ENCODE results near the gene CDK6. TPM values are rescaled to one million over a fixed set of nuclear protein-coding genes. Genes with fewer than 3 reads are reported as not detected.

The CDK6 gene
- total and polyA plus RNA-seq, 10 of the 15 experiments (the other 5 are each of a cell fraction or from before 2014, with no cell fraction given) = 8.0 to 118 (median 45.8) TPM

DNA sequence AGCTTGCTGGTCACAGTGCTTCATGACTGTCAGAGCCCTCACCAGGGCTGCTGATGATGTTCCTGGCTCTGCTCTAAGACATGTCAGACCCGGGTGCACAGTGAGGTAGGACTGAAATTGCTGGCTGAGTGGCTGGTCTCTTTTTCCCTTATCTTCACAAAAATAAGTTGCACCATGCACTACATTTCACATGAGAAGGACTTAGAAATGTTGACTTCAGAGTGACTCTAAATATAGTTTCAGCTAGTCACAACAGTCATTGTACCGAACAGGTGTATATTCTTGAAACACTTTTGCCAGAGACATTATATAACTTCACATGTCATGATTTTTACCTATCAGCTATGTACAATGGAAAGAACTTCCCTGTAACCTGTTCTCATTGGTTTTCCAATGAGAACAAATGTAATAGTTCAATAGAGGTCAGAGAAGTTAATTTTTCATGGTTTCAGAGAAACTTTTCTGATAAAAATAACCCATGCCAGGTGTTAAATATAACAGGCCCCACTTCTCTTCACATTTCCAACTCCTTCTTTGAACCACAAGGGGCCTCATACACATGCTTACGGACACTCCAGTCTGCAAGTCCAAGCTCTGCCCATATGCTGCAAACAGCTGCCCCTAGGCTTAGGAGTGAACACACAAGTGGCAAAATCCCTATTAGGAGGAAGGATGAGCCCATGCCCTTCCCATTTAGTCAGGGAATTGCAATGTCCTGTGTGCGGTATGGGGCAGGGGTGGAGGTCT, 115.6 kb downstream of the CDK6 start (continued):
- no peak for TF ChIP-seq RAD51 (IDR thresholded peaks at IDR 0.05)
- TF ChIP-seq CHD1 (IDR thresholded peaks at IDR 0.05; ENCODE audit: low read depth, low read length) = no peak
- TF ChIP-seq MYC (IDR thresholded peaks at IDR 0.05; ENCODE audit: insufficient read depth, insufficient read length, insufficient replicate concordance, low read length, severe bottlenecking) = no peak
- TF ChIP-seq, protein P1, sequence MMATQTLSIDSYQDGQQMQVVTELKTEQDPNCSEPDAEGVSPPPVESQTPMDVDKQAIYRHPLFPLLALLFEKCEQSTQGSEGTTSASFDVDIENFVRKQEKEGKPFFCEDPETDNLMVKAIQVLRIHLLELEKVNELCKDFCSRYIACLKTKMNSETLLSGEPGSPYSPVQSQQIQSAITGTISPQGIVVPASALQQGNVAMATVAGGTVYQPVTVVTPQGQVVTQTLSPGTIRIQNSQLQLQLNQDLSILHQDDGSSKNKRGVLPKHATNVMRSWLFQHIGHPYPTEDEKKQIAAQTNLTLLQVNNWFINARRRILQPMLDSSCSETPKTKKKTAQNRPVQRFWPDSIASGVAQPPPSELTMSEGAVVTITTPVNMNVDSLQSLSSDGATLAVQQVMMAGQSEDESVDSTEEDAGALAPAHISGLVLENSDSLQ (IDR thresholded peaks at IDR 0.05) = no peak
- TF ChIP-seq BMI1 (IDR thresholded peaks at IDR 0.05; ENCODE audit: borderline replicate concordance) = no peak
- no peak for TF ChIP-seq TCF3 (IDR thresholded peaks at IDR 0.05; ENCODE audit: borderline replicate concordance, insufficient read depth, low read depth, low read length)
- TF ChIP-seq FOXK2 (IDR thresholded peaks at IDR 0.05) = no peak
- TF ChIP-seq BHLHE40 (IDR thresholded peaks at IDR 0.05; ENCODE audit: borderline replicate concordance in 1 of 2, low read depth in 2 of 2, low read length in 1 of 2) = no peak
- TF ChIP-seq MEF2A (IDR thresholded peaks at IDR 0.05; ENCODE audit: insufficient read depth, low read depth, low read length) = peak; percentile 81
- TF ChIP-seq MEF2B (IDR thresholded peaks at IDR 0.05; ENCODE audit: partially characterized antibody, poor library complexity, severe bottlenecking) = peak; percentile 35
- TF ChIP-seq, protein P2, sequence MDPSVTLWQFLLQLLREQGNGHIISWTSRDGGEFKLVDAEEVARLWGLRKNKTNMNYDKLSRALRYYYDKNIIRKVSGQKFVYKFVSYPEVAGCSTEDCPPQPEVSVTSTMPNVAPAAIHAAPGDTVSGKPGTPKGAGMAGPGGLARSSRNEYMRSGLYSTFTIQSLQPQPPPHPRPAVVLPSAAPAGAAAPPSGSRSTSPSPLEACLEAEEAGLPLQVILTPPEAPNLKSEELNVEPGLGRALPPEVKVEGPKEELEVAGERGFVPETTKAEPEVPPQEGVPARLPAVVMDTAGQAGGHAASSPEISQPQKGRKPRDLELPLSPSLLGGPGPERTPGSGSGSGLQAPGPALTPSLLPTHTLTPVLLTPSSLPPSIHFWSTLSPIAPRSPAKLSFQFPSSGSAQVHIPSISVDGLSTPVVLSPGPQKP (IDR thresholded peaks at IDR 0.05; ENCODE audit: low read depth, low read length) = no peak
- TF ChIP-seq NR2F1 (conservative IDR thresholded peaks at IDR 0.05) = no peak; the same call in 1 of the 2 replicates
- TF ChIP-seq ZNF384 (IDR thresholded peaks at IDR 0.05; ENCODE audit: borderline replicate concordance, low read depth, low read length) = no peak
- TF ChIP-seq RB1 (IDR thresholded peaks at IDR 0.05; ENCODE audit: borderline replicate concordance) = no peak
- TF ChIP-seq ETV6 (conservative IDR thresholded peaks at IDR 0.05 in 1 of 2, IDR thresholded peaks at IDR 0.05 in 1 of 2; ENCODE audit: borderline replicate concordance in 1 of 2, low read depth in 1 of 2) = peak in 1 of 2 experiments; percentile 5; a peak in 1 of 4 replicates
- no peak for TF ChIP-seq PAX5 (IDR thresholded peaks at IDR 0.05; ENCODE audit: borderline replicate concordance, low read depth, low read length)
- TF ChIP-seq, protein P3, sequence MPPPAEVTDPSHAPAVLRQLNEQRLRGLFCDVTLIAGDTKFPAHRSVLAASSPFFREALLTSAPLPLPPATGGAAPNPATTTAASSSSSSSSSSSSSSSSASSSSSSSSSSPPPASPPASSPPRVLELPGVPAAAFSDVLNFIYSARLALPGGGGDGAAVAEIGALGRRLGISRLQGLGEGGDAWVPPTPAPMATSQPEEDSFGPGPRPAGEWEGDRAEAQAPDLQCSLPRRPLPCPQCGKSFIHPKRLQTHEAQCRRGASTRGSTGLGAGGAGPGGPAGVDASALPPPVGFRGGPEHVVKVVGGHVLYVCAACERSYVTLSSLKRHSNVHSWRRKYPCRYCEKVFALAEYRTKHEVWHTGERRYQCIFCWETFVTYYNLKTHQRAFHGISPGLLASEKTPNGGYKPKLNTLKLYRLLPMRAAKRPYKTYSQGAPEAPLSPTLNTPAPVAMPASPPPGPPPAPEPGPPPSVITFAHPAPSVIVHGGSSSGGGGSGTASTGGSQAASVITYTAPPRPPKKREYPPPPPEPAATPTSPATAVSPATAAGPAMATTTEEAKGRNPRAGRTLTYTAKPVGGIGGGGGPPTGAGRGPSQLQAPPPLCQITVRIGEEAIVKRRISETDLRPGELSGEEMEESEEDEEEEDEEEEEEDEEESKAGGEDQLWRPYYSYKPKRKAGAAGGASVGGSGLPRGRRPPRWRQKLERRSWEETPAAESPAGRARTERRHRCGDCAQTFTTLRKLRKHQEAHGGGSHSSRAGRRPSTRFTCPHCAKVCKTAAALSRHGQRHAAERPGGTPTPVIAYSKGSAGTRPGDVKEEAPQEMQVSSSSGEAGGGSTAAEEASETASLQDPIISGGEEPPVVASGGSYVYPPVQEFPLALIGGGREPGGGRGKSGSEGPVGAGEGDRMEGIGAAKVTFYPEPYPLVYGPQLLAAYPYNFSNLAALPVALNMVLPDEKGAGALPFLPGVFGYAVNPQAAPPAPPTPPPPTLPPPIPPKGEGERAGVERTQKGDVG (CRISPR knock-in tag; IDR thresholded peaks at IDR 0.05) = no peak
- no peak for TF ChIP-seq NR2C2 (IDR thresholded peaks at IDR 0.05; ENCODE audit: borderline replicate concordance, control insufficient read depth, insufficient read length, low read depth)
- TF ChIP-seq NFIC (IDR thresholded peaks at IDR 0.05; ENCODE audit: low read depth, low read length) = peak; percentile 70; the same call in 1 of the 2 replicates
- TF ChIP-seq SREBF2 (IDR thresholded peaks at IDR 0.05; ENCODE audit: low read length) = no peak
- TF ChIP-seq SREBF1 (IDR thresholded peaks at IDR 0.05; ENCODE audit: low read length) = no peak
- TF ChIP-seq, protein P4, sequence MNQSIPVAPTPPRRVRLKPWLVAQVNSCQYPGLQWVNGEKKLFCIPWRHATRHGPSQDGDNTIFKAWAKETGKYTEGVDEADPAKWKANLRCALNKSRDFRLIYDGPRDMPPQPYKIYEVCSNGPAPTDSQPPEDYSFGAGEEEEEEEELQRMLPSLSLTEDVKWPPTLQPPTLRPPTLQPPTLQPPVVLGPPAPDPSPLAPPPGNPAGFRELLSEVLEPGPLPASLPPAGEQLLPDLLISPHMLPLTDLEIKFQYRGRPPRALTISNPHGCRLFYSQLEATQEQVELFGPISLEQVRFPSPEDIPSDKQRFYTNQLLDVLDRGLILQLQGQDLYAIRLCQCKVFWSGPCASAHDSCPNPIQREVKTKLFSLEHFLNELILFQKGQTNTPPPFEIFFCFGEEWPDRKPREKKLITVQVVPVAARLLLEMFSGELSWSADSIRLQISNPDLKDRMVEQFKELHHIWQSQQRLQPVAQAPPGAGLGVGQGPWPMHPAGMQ (IDR thresholded peaks at IDR 0.05; ENCODE audit: borderline replicate concordance) = no peak
- no peak for TF ChIP-seq CHD4 (IDR thresholded peaks at IDR 0.05)
- 0 out of 2 replicates have a peak, but pooled peaks have one; percentile 30 for TF ChIP-seq TARDBP (IDR thresholded peaks at IDR 0.05; ENCODE audit: borderline replicate concordance)

All from GM12878 (cell line).